Glutamatergic neuron (in vitro differentiated cells): ENCODE data around the gene DOCK6. TPM values are rescaled to one million over a fixed set of nuclear protein-coding genes. Genes with fewer than 3 reads are reported as not detected.

ENCODE experiments used
- DNase-seq: peaks from one replicate; pipeline ENCODE4 v3.0.0; 2022
- H3K27ac Mint-ChIP-seq: one replicate; pipeline ENCODE4 v1.8.0; 2020; ENCODE audit warnings: mild to moderate bottlenecking, mixed read lengths, inconsistent platforms; ENCODE audit not compliant: unreplicated experiment
- H3K27me3 Mint-ChIP-seq: one replicate; pipeline ENCODE4 v1.8.0; 2020; ENCODE audit warnings: mild to moderate bottlenecking, moderate library complexity, mixed read lengths, inconsistent platforms; ENCODE audit not compliant: unreplicated experiment
- H3K36me3 Mint-ChIP-seq: one replicate; pipeline ENCODE4 v1.8.0; 2020; ENCODE audit warnings: mild to moderate bottlenecking, mixed read lengths, inconsistent platforms; ENCODE audit not compliant: unreplicated experiment
- H3K4me1 Mint-ChIP-seq: one replicate; pipeline ENCODE4 v1.8.0; 2020; ENCODE audit warnings: mild to moderate bottlenecking, low read depth, mixed read lengths, inconsistent platforms; ENCODE audit not compliant: unreplicated experiment
- H3K4me3 Mint-ChIP-seq: one replicate; pipeline ENCODE4 v1.8.0; 2020; ENCODE audit warnings: mild to moderate bottlenecking, mixed read lengths, inconsistent platforms; ENCODE audit not compliant: unreplicated experiment
- H3K9me3 Mint-ChIP-seq: one replicate; pipeline ENCODE4 v1.8.0; 2020; ENCODE audit warnings: mild to moderate bottlenecking, moderate library complexity, mixed read lengths, inconsistent platforms; ENCODE audit not compliant: unreplicated experiment
- CTCF ChIP-seq: fragments of 200-600 bp; sonication (generic); IDR thresholded peaks from one replicate; pipeline ENCODE4 v1.5.0; 2021; ENCODE audit not compliant: partially characterized antibody, unreplicated experiment
- total RNA-seq: library from RNA; stranded (reverse); fragmentation: NEBNext Ultra II Directional; extraction: Animal tissue kit (Norgen Biotek cat#: 25700); gene quantifications from one replicate; pipeline ENCODE4 v1.2.1, GENCODE V29; 2021; ENCODE audit not compliant: unreplicated experiment

DOCK6 gene
- total RNA-seq, 1 donor from 2014 or later: 260 TPM

GRCh38 chr19:11227195-11227886 lies 35.0 kb downstream of the DOCK6 start:
- no peak for DNase-seq
- no peak for TF ChIP-seq CTCF
- Mint-ChIP-seq H3K27me3 (peaks cover 4% of the 10 kb centered on the region), H3K4me3 (no peak overlapping the region), H3K27ac (no peak overlapping the region), H3K9me3 (peaks cover 5% of the 10 kb centered on the region), H3K4me1 (peaks cover 2% of the 10 kb centered on the region), H3K36me3 (peaks cover 18% of the 10 kb centered on the region)

DNA sequence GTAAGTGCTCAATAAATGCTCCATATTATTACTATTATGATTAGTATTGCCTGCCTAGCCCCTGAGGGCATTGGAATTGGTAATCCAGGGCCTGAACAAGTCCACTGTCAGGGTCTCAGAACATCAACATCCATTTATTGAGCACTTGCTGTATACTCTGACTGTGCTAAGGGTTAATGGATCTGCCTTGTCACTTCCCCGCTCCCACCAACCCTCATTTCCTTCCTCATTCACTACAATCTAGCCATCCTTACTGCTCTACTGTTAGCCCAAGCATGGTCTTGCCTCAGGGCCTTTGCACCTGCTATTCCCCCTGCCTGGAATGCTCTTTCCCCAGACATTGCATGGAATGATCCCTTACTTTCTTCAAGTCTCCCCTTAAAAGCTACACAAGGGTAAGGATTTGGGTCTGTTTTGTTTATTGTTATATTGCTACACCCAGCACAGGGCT lies 35.6 kb downstream of the DOCK6 start:
- Mint-ChIP-seq H3K27me3 (peaks cover 5% of the 10 kb centered on the region), H3K4me1 (peaks cover 2% of the 10 kb centered on the region)

GRCh38 chr19:11225815-11226214 lies 36.5 kb downstream of the DOCK6 start:
- no peak for DNase-seq
- H3K27ac Mint-ChIP-seq: no peak overlapping the region
- H3K4me1 Mint-ChIP-seq: peaks cover 2% of the 10 kb centered on the region
- peaks cover 32% of the 10 kb centered on the region for H3K36me3 Mint-ChIP-seq
- peaks cover 7% of the 10 kb centered on the region for H3K27me3 Mint-ChIP-seq
- peaks cover 7% of the 10 kb centered on the region for H3K9me3 Mint-ChIP-seq
- no peak overlapping the region for H3K4me3 Mint-ChIP-seq
- no peak for TF ChIP-seq CTCF

More for the DNA sequence above, 35.6 kb downstream of the DOCK6 start:
- no peak for DNase-seq
- no peak overlapping the region for H3K4me3 Mint-ChIP-seq
- H3K27ac Mint-ChIP-seq: no peak overlapping the region
- peaks cover 23% of the 10 kb centered on the region for H3K36me3 Mint-ChIP-seq
- H3K9me3 Mint-ChIP-seq: peaks cover 7% of the 10 kb centered on the region
- no peak for TF ChIP-seq CTCF

GRCh38 chr19:11225172-11225571 lies 37.2 kb downstream of the DOCK6 start:
- H3K27ac Mint-ChIP-seq: no peak overlapping the region
- peaks cover 9% of the 10 kb centered on the region for H3K27me3 Mint-ChIP-seq
- TF ChIP-seq CTCF: no peak
- peaks cover 2% of the 10 kb centered on the region for H3K4me1 Mint-ChIP-seq
- peaks cover 7% of the 10 kb centered on the region for H3K9me3 Mint-ChIP-seq
- DNase-seq: no peak
- peaks cover 33% of the 10 kb centered on the region for H3K36me3 Mint-ChIP-seq
- no peak overlapping the region for H3K4me3 Mint-ChIP-seq

GRCh38 chr19:11224429-11224828 lies 37.9 kb downstream of the DOCK6 start:
- TF ChIP-seq CTCF: no peak
- H3K9me3 Mint-ChIP-seq: peaks cover 6% of the 10 kb centered on the region
- peaks cover 2% of the 10 kb centered on the region for H3K4me1 Mint-ChIP-seq
- no peak overlapping the region for H3K27ac Mint-ChIP-seq
- peaks cover 9% of the 10 kb centered on the region for H3K27me3 Mint-ChIP-seq
- H3K4me3 Mint-ChIP-seq: no peak overlapping the region
- DNase-seq: no peak
- H3K36me3 Mint-ChIP-seq: peaks cover 31% of the 10 kb centered on the region
